Stimulated activated CD8-positive, alpha-beta memory T cell treated with anti-CD3 and anti-CD28 coated beads, Interleukin-7, amount 100 ng/mL, for 48 hours (primary cell): Measurements from ENCODE around the gene ARFGAP2.

Experiments used
- DNase-seq, 2 donors: peaks; one replicate each; pipeline ENCODE4 v3.0.0-alpha.2; 2020; ENCODE audit warnings: low read depth in 1 of 2; ENCODE audit errors: extremely low read depth in 1 of 2

Gene ARFGAP2

GRCh38 chr11:47172740-47173336, 3.8 kb downstream of the ARFGAP2 start:
- no peak for DNase-seq

GRCh38 chr11:47171856-47172255, 4.8 kb downstream of the ARFGAP2 start:
- no peak for DNase-seq

- DNase-seq, result no peak
These were observed 5.4 kb downstream of the ARFGAP2 start for GRCh38 chr11:47171061-47171838.

- no peak for DNase-seq
These were observed 10.3 kb downstream of the ARFGAP2 start for GRCh38 chr11:47166368-47166767.

DNA sequence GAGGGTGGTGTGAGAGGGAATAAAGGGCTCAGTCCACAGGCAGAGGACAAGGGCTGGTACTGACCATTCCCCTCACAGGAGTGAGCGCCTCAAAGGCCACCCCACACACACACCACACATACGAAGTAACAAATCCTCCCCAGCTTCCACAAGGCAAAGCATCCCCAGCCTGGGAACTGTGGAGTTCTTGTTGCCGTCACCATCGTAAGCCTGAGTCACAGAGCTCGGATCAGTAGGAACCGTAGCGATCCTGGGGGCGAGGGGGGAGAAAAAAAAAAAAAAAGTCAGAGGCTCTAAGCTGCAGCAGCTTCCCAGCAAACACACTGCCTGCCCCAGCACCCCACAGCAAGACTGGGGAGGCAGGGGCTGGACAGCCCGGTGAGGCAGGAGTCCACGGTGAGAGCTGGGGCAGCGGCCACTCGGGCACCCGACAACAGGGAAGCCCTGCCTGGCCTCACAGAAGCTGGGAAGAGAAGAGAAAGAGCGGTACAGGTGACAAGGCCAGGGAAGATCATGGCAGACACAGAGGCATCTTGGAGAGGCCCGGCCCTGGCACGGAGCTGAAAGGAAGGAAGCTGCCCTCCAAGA, 11.3 kb downstream of the ARFGAP2 start:
- DNase-seq, result no peak

DNA sequence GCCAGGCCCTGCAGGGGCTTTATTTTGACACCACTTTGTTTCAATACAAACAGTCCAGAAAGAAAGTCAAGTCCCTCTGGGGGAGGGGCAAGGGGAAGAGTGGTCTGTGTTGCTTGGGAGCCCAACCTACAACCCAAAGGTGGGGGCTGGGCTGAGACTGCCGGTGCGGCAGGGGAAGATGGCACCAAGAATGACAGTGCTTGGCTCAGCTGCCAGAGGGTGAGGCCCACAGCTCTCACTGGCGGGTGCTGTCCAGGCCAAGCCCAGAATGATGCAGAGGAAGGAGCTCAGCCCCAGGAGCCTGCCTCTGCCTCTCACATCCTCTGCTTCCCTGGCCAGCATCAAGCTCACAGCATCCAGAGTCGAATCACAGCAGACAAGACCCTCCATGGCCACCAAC, 12.4 kb downstream of the ARFGAP2 start:
- DNase-seq, result no peak

DNA sequence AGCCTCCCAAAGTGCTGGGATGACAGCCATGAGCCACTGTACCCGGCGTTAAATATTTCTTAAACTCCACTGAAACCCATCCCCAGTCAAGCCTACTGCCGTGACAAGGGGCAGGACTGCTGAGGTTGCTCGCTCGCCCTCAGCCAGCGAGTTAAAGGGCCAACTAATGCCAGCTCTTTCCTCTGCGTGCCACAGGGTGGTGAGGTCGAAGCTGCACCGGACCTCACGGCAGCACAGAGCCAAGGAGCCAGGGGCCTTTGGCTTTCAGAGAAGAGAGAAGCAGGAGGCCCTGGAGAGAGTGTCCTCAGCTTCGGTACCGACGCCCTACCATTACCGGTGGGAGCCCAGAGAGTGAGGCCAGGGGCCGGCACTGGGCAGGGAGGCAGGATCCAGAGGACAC, 12.8 kb downstream of the ARFGAP2 start:
- no peak for DNase-seq

- DNase-seq, result no peak
These were observed 13.5 kb downstream of the ARFGAP2 start for GRCh38 chr11:47163193-47163592.

- DNase-seq, result no peak
These were observed 14.3 kb downstream of the ARFGAP2 start for GRCh38 chr11:47162426-47162825.

DNA sequence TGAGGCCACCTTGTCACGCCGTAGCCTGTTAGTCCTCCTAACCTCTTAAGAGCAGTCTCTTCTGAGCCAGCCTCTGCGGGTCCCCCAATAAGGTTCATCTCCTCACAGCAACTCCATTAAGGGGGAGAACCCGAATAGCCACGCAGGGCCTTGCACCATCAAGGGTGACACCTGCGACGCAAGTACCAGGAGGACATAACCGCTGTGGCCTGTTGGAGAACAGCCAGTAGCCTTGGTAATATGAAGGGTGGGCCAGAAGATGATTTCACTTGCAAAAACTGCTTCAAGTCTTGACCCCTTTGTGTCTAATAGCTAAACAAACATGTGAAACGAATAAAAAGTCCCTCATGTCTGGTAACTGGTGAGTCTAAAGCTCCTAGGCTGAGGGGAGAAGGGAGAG, 14.8 kb downstream of the ARFGAP2 start:
- no peak for DNase-seq

DNA sequence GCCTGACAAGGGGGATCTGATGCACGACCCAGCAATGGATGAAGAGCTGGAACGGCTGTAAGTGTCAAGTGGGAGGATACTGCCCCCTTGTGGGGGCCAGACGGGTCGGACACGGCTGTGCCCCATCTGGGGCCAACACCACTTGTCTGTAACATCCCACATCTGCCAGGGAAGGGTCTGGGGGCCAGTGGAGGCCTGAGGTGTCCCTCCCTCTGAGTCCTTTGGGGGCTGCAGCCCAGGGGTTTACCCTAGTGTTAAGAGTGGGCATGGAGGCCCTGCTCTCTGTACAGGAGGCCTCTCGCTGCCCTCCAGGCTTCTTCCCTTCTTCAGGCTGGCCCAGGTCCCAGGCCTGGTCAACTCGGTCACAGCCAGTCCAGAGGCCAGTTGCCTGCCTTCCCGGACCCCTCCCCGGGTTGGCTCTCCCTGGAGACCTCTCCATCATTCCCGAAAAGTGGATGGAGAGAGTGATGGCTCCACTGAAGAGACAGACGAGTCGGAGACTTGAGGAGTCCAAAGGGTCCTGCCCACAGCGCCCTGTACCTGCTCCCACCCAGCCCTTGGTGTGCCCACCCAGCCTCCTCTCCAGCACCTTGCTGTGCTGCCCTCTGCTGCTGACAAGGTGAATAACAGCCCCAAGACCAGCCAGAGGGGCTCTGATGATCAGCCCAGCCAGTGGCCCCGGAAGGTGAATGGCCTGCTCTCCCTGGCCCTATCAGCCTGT, 15.4 kb downstream of the ARFGAP2 start:
- DNase-seq, result no peak

GRCh38 chr11:47160753-47161133, 15.9 kb downstream of the ARFGAP2 start:
- DNase-seq, result no peak

DNA sequence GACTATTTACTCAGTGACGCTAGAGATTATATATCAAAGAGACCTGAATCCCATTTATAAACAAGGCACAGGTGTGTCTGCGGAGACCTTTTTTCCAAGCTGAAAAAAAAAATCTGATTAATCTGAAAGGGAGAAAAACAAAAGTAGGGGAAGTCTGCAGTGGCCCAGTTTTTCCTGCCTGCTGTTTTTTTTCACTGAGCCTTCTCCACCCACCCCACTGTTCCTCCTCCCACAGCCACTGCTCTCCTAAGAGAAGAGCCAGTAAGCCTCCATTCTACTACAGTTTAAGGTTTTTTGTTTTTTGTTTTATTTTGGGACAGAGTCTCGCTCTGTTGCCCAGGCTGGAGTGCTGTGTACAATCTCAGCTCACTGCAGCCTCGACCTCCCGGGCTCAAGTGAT, 18.4 kb downstream of the ARFGAP2 start:
- DNase-seq, result no peak

DNA sequence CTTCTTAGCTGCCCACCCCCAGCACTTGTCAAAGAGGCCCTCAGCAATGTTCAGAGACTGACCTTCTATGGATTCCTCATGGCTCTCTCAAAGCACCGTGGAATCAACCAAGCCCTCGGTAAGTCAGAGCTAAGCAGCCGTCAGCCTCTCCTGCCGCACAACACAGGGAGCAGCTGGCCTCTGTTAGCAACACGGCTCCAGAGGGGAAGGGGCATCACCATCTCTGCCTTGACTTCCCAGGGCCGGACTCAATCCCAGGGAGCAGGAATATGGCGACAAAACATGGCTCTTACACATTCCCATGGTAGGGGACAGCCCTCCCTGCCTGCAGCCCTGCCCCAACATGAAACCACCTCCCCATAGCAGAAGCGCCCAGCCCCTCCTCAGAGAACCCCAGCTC, 18.9 kb downstream of the ARFGAP2 start:
- DNase-seq, result no peak

- DNase-seq, result no peak
These were observed 19.7 kb downstream of the ARFGAP2 start for GRCh38 chr11:47156951-47157350.

DNA sequence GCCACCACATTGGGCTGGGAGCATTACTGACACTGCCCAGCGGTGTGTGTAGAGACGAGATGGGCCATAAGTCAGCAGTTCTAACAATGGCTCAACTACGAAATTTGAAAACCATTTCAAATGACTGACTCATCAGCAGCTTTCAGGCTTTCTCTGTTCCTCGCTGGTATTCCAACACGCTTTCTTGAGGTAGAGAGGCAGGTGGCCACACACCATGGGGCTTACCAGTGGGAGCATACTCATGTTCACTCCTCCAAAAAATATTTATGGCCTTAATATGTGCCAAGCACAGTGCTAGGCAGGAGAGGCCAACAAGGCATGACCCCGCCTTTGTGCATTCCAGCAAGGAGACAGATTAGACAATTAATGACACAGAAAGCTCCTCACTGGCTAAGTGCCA, 20.3 kb downstream of the ARFGAP2 start:
- DNase-seq, result no peak

DNA sequence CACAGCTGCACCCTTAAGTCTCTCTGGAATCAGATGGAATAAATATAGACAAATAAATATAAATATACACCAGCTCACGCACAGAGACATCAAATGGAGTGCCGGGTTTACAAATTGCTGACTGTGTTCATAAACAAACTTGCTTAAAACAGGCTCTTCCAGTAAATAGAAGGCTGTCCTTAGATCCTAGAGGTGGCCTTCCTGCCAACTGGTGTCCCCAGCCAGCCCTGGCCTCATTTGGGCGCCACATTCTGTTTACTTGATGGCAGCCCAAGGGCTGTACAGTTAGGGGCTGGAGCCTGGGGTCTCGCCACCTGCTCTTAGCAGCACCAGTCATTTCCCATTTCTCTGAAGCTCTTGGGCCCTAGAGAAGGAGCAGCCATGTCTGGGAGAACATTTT, 20.8 kb downstream of the ARFGAP2 start:
- no peak for DNase-seq

GRCh38 chr11:47154616-47155570, 21.8 kb downstream of the ARFGAP2 start:
- DNase-seq, result no peak

DNA sequence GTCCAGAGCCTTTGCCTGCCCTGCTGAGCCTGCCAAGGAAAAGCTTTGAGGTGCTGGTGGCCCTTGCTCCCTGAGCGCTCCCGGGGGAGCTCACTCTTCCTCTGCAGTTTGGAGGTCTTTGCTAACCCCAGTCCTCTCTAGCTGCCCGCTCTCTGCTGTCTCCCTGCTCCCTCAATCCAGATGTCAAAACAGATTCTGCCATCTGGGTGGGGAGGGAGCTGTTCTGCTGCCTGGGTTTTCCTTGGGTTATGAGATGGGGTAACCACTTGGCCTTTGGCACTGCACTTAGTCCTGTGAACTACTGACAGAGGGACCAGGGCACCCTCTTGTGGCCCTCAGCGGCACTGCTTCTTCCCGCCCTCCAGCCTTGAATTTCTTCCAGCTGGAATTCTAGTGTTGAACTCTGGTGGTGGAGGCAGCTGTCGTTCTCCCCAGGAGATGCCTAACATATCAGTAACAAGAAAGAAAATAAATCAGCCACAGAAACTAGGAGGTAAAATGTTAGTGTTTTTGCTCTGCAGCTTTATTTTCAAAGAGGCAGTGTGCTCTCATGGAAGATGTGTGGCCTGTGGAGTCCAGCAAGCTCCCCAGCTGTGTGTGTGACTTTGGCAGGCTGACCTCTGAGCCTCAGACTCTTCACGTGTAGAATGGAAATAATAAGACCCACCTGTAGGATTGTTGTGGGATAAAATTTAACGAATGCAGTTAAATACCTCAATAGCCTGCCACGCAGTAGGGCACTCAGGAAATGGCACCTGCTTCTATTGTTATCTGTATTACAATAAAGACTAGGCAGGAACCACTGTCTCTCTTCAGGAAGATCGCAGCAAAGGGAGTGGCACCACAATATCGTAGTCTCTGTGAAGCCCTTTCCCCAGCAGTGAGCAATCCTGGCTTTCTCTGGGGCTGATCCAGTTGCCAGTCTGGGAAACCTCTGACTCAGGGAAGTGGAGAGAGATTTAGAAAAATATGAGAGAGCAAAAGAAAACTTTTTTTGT, 23.4 kb downstream of the ARFGAP2 start:
- no peak for DNase-seq
